OCI-LY3 (cell line): ENCODE data around the gene HSD3B1.

Experiments used
- H2AFZ ChIP-seq: fragments of 200-600, 300-600 bp; shearing (Covaris generic); 2 replicates; pipeline ENCODE4 v1.6.0; 2014; ENCODE audit warnings: antibody characterized with exemption, low read depth, low read length
- H3K27ac ChIP-seq: fragments of 200-600, 300-600 bp; sonication (generic); 2 replicates; pipeline ENCODE4 v1.5.1; 2014; ENCODE audit warnings: mild to moderate bottlenecking, low read length, moderate library complexity, mixed read lengths
- H3K27me3 ChIP-seq: fragments of 200-600, 300-600 bp; sonication (generic); 2 replicates; pipeline ENCODE4 v1.6.1; 2014; ENCODE audit warnings: low read depth, low read length, mixed read lengths
- H3K36me3 ChIP-seq: fragments of 200-600, 300-600 bp; sonication (generic); replicated peaks from 2 replicates; pipeline ENCODE3; 2014; ENCODE audit warnings: low read depth, low read length, mixed read lengths
- H3K4me1 ChIP-seq: fragments of 300-600, 200-600 bp; sonication (generic); 2 replicates; pipeline ENCODE4 v1.6.1; 2014; ENCODE audit warnings: low read length, mixed read lengths
- H3K4me2 ChIP-seq: fragments of 200-600, 300-600 bp; sonication (generic); 2 replicates; pipeline ENCODE4 v1.6.1; 2014; ENCODE audit warnings: low read length, mixed read lengths
- H3K4me3 ChIP-seq: fragments of 300-600, 200-600 bp; sonication (generic); 2 replicates; pipeline ENCODE4 v1.5.1; 2014; ENCODE audit warnings: antibody characterized with exemption, mild to moderate bottlenecking, low read length, moderate library complexity
- H3K79me2 ChIP-seq: fragments of 300-600, 200-600 bp; shearing (Covaris generic); 2 replicates; pipeline ENCODE4 v1.6.1; 2014; ENCODE audit warnings: mild to moderate bottlenecking, low read length, mixed read lengths
- H3K9ac ChIP-seq: fragments of 300-600, 200-600 bp; shearing (Covaris generic); 2 replicates; pipeline ENCODE4 v1.6.0; 2014; ENCODE audit warnings: mild to moderate bottlenecking, low read length, moderate library complexity
- H3K9me3 ChIP-seq: fragments of 200-600, 300-600 bp; shearing (Covaris generic); 2 replicates; pipeline ENCODE4 v1.6.1; 2014; ENCODE audit warnings: low read length, mixed read lengths; ENCODE audit not compliant: insufficient read depth
- H4K20me1 ChIP-seq: fragments of 200-600, 300-600 bp; sonication (generic); 2 replicates; pipeline ENCODE4 v1.6.1; 2016; ENCODE audit warnings: low read length, mixed read lengths; ENCODE audit not compliant: insufficient read depth
- CTCF ChIP-seq: fragments of 200-600, 300-600 bp; sonication (generic); IDR thresholded peaks from 2 replicates; pipeline ENCODE4 v1.5.1; 2014; ENCODE audit warnings: antibody characterized with exemption, low read length, low read depth
- EZH2phosphoT487 ChIP-seq: fragments of 200-600 bp; shearing (Covaris generic); IDR thresholded peaks from 2 replicates; pipeline ENCODE4 v1.6.1; 2018; ENCODE audit warnings: antibody characterized with exemption, mixed run types, low read depth

The HSD3B1 gene

GRCh38 chr1:119470958-119471357, 36.1 kb upstream of the HSD3B1 start:
- Histone ChIP-seq H3K79me2 (no peaks in the 10 kb centered on the region), H3K27me3 (peaks cover 22% of the 10 kb centered on the region), H3K9ac (no peak overlapping the region), H3K4me2 (no peak overlapping the region), H3K36me3 (no peaks in the 10 kb centered on the region), H2AFZ (no peak overlapping the region), H3K4me3 (no peak overlapping the region), H3K4me1 (0 out of 2 replicates have a peak, but pooled peaks cover under 1% of the 10 kb centered on the region), H3K9me3 (no peaks in the 10 kb centered on the region), H4K20me1 (no peaks in the 10 kb centered on the region), H3K27ac (no peak overlapping the region)
- TF ChIP-seq CTCF (no peak), EZH2phosphoT487 (no peak)

DNA sequence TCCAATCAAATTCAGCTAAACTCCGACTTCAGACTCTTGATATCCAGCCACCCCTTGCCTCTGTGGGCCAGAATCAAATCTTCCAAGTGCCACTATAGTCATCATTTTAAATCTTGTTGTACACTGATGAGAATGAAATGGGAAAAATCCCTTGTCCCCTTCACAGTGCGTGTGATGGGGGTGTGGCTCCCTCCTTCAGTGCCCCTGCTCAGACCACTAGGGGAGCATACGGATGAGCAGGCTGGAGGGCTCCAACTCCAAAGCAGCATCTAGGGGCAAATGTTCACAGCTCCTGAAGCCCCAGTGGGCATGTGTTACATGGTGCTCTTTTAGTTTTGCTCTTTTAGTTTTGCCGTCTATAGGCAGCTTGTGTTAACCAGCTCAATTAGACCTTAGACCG, 35.4 kb upstream of the HSD3B1 start:
- no peak overlapping the region for H2AFZ ChIP-seq
- no peaks in the 10 kb centered on the region for H3K79me2 ChIP-seq
- 0 out of 2 replicates have a peak, but pooled peaks cover 2% of the 10 kb centered on the region for H3K4me1 ChIP-seq
- H3K9ac ChIP-seq = no peak overlapping the region
- TF ChIP-seq EZH2phosphoT487 = no peak
- TF ChIP-seq CTCF = no peak
- H3K27me3 ChIP-seq = peaks cover 22% of the 10 kb centered on the region
- H3K36me3 ChIP-seq = no peaks in the 10 kb centered on the region
- H4K20me1 ChIP-seq = no peaks in the 10 kb centered on the region
- H3K27ac ChIP-seq = no peak overlapping the region
- no peak overlapping the region for H3K4me3 ChIP-seq
- H3K4me2 ChIP-seq = no peak overlapping the region
- no peaks in the 10 kb centered on the region for H3K9me3 ChIP-seq

DNA sequence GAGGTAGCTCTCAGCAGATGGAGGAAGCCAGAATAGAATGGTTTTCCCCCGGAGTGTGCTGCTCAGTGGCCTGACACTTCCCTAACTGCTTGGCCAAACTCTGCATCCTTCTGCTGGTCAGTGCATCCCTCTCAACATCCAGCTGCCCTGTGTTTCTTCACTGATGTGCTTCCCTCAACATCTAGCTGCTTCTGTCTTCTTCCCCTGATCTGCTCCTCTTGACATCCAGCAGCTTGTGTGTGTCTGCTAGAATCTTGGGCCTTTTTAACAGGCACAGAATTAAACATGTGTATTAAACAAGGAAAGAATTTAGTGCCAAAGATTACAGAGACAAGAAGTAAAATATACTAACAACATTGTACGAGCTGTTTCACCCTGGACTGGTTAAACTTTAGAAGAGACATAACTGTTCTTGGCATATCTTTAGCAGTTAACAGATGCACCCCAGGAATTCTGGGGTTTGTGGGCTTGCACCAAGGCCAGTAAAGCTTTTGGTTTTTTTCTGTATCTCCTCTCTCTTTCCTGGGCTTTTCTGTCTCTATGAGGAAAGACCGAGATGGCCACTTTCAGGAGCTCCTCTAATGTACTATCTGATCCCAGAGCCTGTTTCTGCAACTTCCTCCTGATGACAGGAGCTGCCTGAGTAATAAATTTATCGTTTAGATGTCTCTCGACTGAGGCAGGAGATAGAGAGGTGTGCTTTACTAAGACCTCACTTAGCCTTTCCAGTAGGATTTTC, 34.8 kb upstream of the HSD3B1 start:
- Histone ChIP-seq H3K4me3 (no peak overlapping the region), H3K36me3 (no peaks in the 10 kb centered on the region), H3K27ac (no peak overlapping the region), H3K4me1 (0 out of 2 replicates have a peak, but pooled peaks cover 2% of the 10 kb centered on the region), H4K20me1 (no peaks in the 10 kb centered on the region), H3K79me2 (no peaks in the 10 kb centered on the region), H3K9me3 (no peaks in the 10 kb centered on the region), H3K27me3 (peaks cover 22% of the 10 kb centered on the region), H3K9ac (no peak overlapping the region), H2AFZ (no peak overlapping the region), H3K4me2 (no peak overlapping the region)
- TF ChIP-seq CTCF = no peak
- TF ChIP-seq EZH2phosphoT487 = no peak

DNA sequence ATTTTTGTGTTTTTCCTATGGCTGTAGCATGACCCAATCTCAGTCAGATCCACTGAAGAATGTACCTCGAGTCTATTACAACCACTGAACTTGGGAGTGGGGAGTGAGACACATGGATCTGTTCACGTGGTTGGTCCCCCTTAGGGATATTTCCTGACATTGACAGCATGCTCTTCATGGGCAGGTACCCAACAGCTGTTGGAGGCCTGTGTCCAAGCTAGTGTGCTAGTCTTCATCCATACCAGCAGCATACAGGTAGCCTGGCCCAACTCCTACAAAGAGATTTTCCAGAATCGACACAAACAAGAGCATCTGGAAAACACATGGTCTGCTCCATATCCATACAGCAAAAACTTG, 34.2 kb upstream of the HSD3B1 start:
- H3K36me3 ChIP-seq = no peaks in the 10 kb centered on the region
- peaks cover 22% of the 10 kb centered on the region for H3K27me3 ChIP-seq
- no peaks in the 10 kb centered on the region for H3K79me2 ChIP-seq
- H3K4me1 ChIP-seq = 0 out of 2 replicates have a peak, but pooled peaks cover 2% of the 10 kb centered on the region
- no peaks in the 10 kb centered on the region for H4K20me1 ChIP-seq
- no peak overlapping the region for H3K9ac ChIP-seq
- H2AFZ ChIP-seq = no peak overlapping the region
- no peak overlapping the region for H3K4me2 ChIP-seq
- H3K27ac ChIP-seq = no peak overlapping the region
- no peaks in the 10 kb centered on the region for H3K9me3 ChIP-seq
- H3K4me3 ChIP-seq = no peak overlapping the region
- TF ChIP-seq EZH2phosphoT487 = no peak
- TF ChIP-seq CTCF = no peak
